Measurements from ENCODE around the gene ANXA2R. TPM values are rescaled to one million over a fixed set of nuclear protein-coding genes. Genes with fewer than 3 reads are reported as not detected.
A peak's percentile ranks its signal among the peaks of the same experiment; 100 is the strongest.
"Not testable (repeated sequence)": the region's sequence is repeated elsewhere in the genome, so short reads cannot be mapped to it uniquely, and the experiment has no call there.

Gene ANXA2R
- total RNA-seq, 1 donor from 2014 or later, result 0.94 TPM

GRCh38 chr5:43063721-43064171 lies 23.6 kb upstream of the ANXA2R start:
- ATAC-seq (ENCODE audit: poor library complexity), result no peak
- intact Hi-C loops (cut with DNase I), result no loop called here
- peak; percentile 45 for DNase-seq

GRCh38 chr5:43061352-43062075 lies 21.4 kb upstream of the ANXA2R start:
- DNase-seq, result no peak
- intact Hi-C loops (cut with DNase I), result no loop called here
- ATAC-seq (ENCODE audit: poor library complexity), result no peak

- intact Hi-C loops (cut with DNase I); ATAC-seq (ENCODE audit: poor library complexity): not testable (repeated sequence)
Observed at GRCh38 chr5:43060020-43060419, 19.9 kb upstream of the ANXA2R start.

GRCh38 chr5:43055098-43055497 lies 15.0 kb upstream of the ANXA2R start:
- DNase-seq; ATAC-seq (ENCODE audit: poor library complexity); intact Hi-C loops (cut with DNase I): not testable (repeated sequence)

More at GRCh38 chr5:43060020-43060419, 19.9 kb upstream of the ANXA2R start:
- not testable (repeated sequence) for DNase-seq

GRCh38 chr5:43051684-43052083 lies 11.6 kb upstream of the ANXA2R start:
- intact Hi-C loops (cut with DNase I), result no loop called here
- ATAC-seq (ENCODE audit: poor library complexity), result no peak
- DNase-seq, result no peak

- DNase-seq (no peak), ATAC-seq (ENCODE audit: poor library complexity) (no peak)
- intact Hi-C loops (cut with DNase I), result no loop called here
Observed at GRCh38 chr5:43050384-43050783, 10.3 kb upstream of the ANXA2R start.

GRCh38 chr5:43049236-43049635 lies 9.1 kb upstream of the ANXA2R start:
- no peak for ATAC-seq (ENCODE audit: poor library complexity)
- no peak for DNase-seq
- intact Hi-C loops (cut with DNase I), result no loop called here

GRCh38 chr5:43046474-43046873 lies 6.4 kb upstream of the ANXA2R start:
- ATAC-seq (ENCODE audit: poor library complexity), result no peak
- DNase-seq, result no peak
- intact Hi-C loops (cut with DNase I), result no loop called here

GRCh38 chr5:43045236-43045635 lies 5.1 kb upstream of the ANXA2R start:
- DNase-seq (no peak), ATAC-seq (ENCODE audit: poor library complexity) (no peak)
- intact Hi-C loops (cut with DNase I), result no loop called here

- intact Hi-C loops (cut with DNase I), result loop anchor here (5.0 kb wide), 2 partner anchors 37 to 52 kb away; no protein-coding TSS in a partner anchor
- ATAC-seq (ENCODE audit: poor library complexity), result no peak
- peak; percentile 49 for DNase-seq
Observed at GRCh38 chr5:43044181-43044914, 4.2 kb upstream of the ANXA2R start.

- DNase-seq (no peak), ATAC-seq (ENCODE audit: poor library complexity) (no peak)
- intact Hi-C loops (cut with DNase I), result loop anchor here (5.0 kb wide), 2 partner anchors 36 to 51 kb away; no protein-coding TSS in a partner anchor
Observed at GRCh38 chr5:43043400-43043756, 3.3 kb upstream of the ANXA2R start.

GRCh38 chr5:43042626-43043399 lies 2.7 kb upstream of the ANXA2R start:
- ATAC-seq (ENCODE audit: poor library complexity), result peak; percentile 41
- intact Hi-C loops (cut with DNase I), result loop anchor here (5.0 kb wide), 2 partner anchors 36 to 51 kb away; no protein-coding TSS in a partner anchor
- DNase-seq, result peak; percentile 82

- intact Hi-C loops (cut with DNase I), result loop anchor here (5.0 kb wide), 2 partner anchors 35 to 50 kb away; no protein-coding TSS in a partner anchor
- DNase-seq, result peak; percentile 88
- ATAC-seq (ENCODE audit: poor library complexity), result peak; percentile 59
Observed at GRCh38 chr5:43042176-43042625, 2.1 kb upstream of the ANXA2R start.

- DNase-seq (peak; percentile 84), ATAC-seq (ENCODE audit: poor library complexity) (peak; percentile 39)
- intact Hi-C loops (cut with DNase I), result loop anchor here (5.0 kb wide), 2 partner anchors 34 to 49 kb away; no protein-coding TSS in a partner anchor
Observed at GRCh38 chr5:43041669-43042175, 1.6 kb upstream of the ANXA2R start.

GRCh38 chr5:43041110-43041668 lies 1.1 kb upstream of the ANXA2R start:
- DNase-seq (peak; percentile 63), ATAC-seq (ENCODE audit: poor library complexity) (peak; percentile 19)
- intact Hi-C loops (cut with DNase I), result loop anchor here (5.0 kb wide), 2 partner anchors 34 to 49 kb away; no protein-coding TSS in a partner anchor

- ATAC-seq (ENCODE audit: poor library complexity), result peak; percentile 23
- peak; percentile 84 for DNase-seq
- intact Hi-C loops (cut with DNase I), result loop anchor here (5.0 kb wide), 2 partner anchors 32 to 47 kb away; no protein-coding TSS in a partner anchor
Observed at GRCh38 chr5:43039471-43040286, 440 bp downstream of the ANXA2R start.

GRCh38 chr5:43039152-43039470 lies 1.0 kb downstream of the ANXA2R start:
- no peak for ATAC-seq (ENCODE audit: poor library complexity)
- DNase-seq, result no peak
- intact Hi-C loops (cut with DNase I), result no loop called here

All from Right ventricle myocardium superior (tissue), 1 donor.